Peyer's patch (tissue), 4 donors: ENCODE results near the gene IQSEC3.

Experiments used
- POLR2A ChIP-seq, 2 donors: fragments of 450-650 bp; IDR thresholded peaks; one replicate each; pipeline ENCODE4 v1.5.1; 2017; ENCODE audit warnings: antibody characterized with exemption in 2 of 2, mild to moderate bottlenecking in 2 of 2, moderate library complexity in 2 of 2
- TF ChIP-seq, protein P1 (sequence below), 6 experiments: fragments of 450-650 bp in 4 of 6; fragments of 200-600 bp in 2 of 6; sonication (generic) in 1 of 6; IDR thresholded peaks; one replicate each; pipeline ENCODE4 v1.5.1; 2017 to 2019; ENCODE audit warnings: antibody characterized with exemption in 6 of 6, mild to moderate bottlenecking in 3 of 6, moderate library complexity in 1 of 6

- TF ChIP-seq, protein P1, sequence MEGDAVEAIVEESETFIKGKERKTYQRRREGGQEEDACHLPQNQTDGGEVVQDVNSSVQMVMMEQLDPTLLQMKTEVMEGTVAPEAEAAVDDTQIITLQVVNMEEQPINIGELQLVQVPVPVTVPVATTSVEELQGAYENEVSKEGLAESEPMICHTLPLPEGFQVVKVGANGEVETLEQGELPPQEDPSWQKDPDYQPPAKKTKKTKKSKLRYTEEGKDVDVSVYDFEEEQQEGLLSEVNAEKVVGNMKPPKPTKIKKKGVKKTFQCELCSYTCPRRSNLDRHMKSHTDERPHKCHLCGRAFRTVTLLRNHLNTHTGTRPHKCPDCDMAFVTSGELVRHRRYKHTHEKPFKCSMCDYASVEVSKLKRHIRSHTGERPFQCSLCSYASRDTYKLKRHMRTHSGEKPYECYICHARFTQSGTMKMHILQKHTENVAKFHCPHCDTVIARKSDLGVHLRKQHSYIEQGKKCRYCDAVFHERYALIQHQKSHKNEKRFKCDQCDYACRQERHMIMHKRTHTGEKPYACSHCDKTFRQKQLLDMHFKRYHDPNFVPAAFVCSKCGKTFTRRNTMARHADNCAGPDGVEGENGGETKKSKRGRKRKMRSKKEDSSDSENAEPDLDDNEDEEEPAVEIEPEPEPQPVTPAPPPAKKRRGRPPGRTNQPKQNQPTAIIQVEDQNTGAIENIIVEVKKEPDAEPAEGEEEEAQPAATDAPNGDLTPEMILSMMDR (IDR thresholded peaks at IDR 0.05), result no peak
- TF ChIP-seq POLR2A (IDR thresholded peaks at IDR 0.05), result no peak
Measured at GRCh38 chr12:225012-225411, 158.4 kb downstream of the IQSEC3 start.
